Embryonic facial prominence (tissue), 1 donor: ENCODE measurements around the gene ECHS1.
"Not testable (repeated sequence)": the region's sequence is repeated elsewhere in the genome, so short reads cannot be mapped to it uniquely, and the experiment has no call there.

Experiments used
- DNase-seq: peaks from one replicate; pipeline ENCODE4 v3.0.0-alpha.2; 2016; ENCODE audit errors: extremely low spot score

Gene ECHS1

DNA sequence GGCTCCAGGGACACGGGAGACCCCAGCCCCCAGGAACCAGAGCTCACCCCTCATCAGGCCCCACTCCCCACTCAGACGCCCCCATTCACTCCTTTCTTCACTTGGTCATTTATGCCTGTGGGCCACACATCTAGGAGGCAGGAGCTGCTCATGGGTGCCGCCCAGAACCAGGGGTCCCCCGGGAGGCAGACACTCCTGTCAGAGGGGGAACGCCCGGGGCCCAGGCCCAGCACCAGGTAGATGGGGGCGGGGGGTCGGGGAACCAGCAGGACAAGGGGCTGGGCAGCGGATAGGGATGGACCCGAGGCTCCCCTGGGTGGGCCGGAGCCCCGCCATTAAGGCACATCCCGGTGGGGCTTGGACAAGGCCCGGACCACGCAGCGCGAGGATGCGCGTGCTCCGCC lies 48.3 kb downstream of the ECHS1 start:
- no peak for DNase-seq

DNA sequence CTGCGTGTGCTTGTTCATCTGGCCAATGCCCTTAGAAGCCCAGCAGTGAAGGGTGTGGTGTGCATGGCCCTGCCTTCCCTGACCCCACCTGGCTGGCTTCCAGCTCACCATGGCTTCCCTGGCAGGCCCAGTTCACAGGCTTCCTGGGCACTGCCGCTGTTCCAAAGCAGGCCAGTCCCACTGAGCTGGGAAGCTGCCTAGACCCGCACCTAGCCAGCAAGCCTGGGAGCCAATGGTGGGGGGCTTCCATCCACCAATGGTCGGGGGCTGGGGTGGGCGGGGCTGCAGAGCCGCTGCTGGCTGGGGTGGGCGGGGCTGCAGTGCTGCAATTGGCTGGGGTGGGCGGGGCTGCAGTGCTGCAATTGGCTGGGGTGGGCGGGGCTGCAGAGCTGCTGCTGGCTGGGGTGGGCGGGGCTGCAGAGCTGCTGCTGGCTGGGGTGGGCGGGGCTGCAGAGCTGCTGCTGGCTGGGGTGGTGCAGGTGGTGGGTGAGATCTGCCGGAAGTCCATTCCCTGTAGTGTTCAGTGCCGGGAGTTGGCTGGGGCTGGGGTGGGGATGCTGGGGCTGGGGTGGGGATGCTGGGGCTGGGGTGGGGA lies 48.9 kb downstream of the ECHS1 start:
- DNase-seq, result no peak

DNA sequence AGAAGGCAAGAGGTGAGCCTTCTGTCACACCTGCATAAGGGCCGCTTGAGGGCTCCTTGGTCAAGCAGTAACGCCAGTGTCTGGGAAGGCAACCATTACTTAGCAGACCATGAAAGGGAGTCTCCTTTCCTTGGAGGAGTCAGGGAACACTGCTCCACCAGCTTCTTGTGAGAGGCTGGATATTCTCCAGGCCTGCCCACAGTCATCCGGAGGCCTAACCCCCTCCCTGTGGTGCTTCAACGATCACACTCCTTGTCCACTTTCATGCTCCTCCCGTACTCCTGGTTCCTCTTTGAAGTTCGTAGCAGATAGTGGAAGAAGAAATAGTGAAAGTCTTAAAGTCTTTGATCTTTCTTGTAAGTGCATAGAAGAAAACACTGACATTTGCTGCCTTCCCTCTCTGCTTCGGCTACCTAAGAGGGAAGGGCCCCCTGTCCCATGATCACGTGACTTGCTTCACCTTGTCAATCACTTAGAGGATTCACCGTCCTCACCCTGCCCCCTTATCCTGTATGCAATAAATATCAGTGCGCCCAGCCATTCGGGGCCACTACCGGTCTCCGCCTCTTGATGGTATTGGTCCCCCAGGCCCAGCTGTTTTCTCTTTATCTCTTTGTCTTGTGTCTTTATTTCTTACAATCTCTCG lies 51.0 kb downstream of the ECHS1 start:
- DNase-seq, result not testable (repeated sequence)

DNA sequence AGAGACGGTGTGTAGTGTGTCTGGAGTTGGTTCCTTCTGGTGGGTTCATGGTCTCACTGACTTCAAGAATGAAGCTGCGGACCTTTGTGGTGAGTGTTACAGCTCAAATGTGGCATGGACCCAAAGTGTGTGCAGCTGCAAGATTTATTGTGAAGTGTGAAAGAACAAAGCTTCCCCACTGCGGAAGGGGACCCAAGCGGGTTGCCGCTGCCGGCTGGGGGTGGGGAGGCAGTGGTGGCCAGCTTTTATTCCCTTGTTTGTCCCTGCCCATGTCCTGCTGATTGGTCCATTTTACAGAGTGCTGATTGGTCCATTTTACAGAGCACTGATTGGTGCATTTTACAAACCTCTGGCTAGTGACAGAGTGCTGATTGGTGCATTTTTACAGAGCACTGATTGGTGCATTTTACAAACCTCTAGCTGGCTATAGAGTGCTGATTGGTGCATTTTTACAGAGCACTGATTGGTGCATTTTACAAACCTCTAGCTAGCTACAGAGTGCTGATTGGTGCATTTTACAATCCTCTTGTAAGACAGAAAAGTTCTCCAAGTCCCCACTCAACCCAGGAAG lies 52.2 kb downstream of the ECHS1 start:
- not testable (repeated sequence) for DNase-seq

DNA sequence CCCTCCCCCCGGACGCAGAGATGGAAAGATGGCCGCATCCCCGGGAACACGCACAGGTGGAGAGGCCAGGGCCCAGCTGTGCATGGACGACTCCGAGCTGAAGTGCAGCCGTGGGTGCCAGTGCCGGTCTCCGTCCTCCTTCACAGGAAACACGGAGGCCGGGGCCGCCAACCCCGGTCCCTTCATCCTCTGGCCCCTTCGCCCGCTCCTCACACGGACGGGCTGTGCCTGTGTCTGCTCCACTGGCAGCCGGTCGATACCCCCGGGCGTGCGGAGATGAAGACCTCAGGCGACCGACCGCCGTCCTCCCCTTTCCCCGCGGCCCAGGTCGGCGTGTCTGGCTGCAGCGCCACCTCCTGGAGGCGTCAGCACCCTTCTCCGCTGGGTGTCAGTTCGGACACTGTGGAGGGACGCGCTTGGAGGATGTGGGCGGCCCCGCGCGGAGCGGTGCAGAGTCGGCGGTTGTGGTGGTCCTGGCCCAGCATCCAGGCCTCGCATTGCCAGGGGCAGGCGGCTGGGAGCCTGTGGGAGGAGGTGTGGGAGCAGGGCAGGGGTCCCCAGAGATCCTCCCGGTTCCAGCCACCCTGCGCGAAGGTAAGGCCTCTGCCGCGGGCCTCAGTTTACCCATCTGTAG lies 54.5 kb downstream of the ECHS1 start:
- DNase-seq, result no peak

DNA sequence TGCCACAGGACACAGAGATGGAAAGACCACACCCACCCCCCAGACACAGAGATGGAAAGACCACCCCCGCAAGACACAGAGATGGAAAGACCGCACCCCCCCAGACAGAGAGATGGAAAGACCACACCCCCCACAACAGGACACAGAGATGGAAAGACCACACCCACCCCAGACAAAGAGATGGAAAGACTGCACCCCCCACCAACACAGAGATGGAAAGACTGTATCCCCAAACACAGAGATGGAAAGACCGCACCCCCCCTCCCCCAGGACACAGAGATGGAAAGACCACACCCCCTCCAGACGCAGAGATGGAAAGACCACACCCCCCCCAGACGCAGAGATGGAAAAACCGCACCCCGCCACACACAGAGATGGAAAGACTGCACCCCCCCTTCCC lies 56.4 kb downstream of the ECHS1 start:
- DNase-seq, result no peak

DNA sequence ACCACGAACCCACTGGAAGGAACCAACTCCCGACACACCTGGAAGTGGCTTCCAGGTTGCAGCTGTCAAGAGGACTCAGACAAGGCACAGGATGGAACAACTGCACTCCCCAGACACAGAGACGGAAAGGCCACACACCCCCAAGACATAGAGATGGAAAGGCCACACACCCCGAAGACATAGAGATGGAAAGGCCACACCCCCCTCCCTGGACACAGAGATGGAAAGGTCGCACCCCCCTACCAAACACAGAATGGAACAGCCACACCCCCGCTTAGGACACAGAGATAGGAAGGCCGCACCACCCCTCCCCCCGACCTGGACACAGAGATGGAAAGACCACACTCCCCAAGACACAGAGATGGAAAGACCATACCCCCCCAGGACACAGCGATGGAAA lies 56.9 kb downstream of the ECHS1 start:
- no peak for DNase-seq

DNA sequence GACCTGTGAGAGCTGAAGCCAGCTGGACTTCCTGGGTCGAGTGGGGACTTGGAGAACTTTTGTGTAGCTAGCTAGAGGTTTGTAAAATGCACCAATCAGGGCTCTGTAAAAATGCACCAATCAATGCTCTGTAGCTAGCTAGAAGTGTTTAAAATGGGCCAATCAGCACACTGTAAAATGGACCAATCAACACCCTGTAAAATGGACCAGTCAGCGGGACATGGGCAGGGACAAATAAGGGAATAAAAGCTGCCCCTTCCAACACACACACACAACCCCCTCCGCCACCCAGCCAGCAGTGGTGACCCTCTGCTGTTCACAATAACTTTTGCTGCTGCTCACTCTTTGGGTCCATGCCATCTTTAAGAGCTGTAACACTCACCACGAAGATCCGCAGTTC lies 57.3 kb downstream of the ECHS1 start:
- DNase-seq, result no peak

DNA sequence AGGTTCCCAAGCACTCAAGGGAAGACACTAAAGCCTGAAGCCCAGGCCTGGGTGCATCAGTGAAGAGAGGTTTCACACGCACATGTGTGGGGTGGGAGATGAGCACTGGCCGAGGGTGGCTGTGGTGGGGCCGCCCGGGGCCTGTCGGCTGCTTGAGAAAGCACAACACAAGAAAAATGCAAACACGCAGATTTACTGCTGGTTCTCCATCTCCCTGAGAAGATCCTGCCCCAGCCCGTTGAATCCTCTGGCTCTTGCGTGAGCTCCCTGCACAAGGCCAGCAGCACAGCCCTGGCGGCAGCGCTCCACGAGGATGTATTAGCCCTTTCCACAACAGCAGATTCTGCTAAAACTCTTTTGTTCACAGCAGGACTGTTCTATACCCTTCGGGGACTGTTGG lies 58.2 kb downstream of the ECHS1 start:
- no peak for DNase-seq

DNA sequence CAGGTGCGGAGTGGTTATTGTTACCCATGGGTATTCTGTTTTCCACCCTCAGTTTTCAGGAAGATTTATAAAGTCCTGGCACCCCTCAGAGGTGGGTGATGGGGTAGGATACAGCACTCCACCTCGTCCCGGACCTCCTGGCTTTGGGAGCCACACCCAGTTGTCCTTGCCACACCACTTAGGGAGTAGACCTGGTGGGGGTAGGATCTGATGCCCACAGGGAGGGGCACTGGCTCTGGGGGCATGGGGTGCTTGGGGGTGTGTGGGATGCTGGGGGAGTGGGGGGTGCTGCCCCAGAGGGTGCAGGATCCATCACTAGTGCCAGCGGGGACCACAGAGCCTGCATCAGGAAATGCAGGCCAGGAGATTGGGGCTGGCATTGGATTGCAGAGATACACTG lies 60.0 kb downstream of the ECHS1 start:
- no peak for DNase-seq

DNA sequence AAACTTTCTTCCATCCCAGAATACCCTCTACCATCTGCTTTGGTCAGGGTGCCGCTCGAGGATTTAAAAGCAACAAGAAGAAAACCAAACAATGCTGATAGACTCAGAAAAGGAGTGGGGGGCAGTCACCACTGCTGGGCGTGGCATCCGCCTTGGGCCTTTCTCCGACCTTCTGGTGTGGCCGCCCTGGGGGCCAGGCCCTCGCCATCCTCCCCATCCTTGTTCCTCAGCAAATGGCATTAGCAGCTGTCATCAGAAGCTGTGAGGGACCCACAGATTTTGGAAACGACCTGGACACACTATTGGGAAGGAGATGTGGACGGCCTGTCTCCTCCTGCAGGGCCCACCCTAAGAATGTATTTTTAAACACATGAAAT lies 60.4 kb downstream of the ECHS1 start:
- no peak for DNase-seq
